NCI-H1694 treated with DMSO at 0.1 percent for 48 hours (cell line): ENCODE measurements around the gene MRPL48.
"Not testable (repeated sequence)": the region's sequence is repeated elsewhere in the genome, so short reads cannot be mapped to it uniquely, and the experiment has no call there.

Source experiments
- DNase-seq: peaks from one replicate; lab custom pipeline; 2025; lab: John Stamatoyannopoulos, UW

MRPL48 gene

GRCh38 chr11:73839123-73839457 lies 51.4 kb downstream of the MRPL48 start:
- no peak for DNase-seq

DNA sequence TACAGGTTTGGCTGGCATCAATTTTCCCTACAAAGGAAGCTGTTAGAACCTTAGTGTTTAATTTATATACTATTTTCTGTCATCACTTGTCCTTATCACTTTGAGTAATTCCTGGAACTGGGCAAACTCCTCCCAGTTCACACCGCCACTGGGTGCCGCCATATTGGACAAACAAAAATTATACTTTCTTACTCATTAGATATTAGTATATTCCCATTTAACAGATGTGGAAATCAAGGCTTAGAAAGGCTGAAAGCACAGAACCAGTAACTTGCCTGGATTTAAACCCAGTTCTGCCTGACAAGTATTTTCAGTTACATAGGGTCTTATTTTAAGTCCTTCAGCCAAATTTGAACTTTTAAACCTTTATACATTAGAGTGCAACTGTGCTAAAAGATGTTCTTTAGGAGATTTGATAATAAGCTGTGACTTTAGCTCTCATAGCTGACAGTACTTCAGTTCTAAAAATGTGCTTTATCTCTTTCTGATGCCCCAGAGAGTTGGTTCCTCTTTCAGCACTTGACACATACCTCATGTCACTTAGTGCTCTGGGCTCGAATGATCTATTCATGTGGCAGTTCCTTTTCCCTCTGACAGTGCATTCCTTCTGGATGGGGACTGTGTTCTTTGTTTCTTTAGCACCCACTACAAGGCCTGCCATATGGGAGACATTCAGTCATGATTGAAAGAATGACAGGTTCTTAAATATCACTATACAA lies 63.5 kb downstream of the MRPL48 start:
- no peak for DNase-seq

DNA sequence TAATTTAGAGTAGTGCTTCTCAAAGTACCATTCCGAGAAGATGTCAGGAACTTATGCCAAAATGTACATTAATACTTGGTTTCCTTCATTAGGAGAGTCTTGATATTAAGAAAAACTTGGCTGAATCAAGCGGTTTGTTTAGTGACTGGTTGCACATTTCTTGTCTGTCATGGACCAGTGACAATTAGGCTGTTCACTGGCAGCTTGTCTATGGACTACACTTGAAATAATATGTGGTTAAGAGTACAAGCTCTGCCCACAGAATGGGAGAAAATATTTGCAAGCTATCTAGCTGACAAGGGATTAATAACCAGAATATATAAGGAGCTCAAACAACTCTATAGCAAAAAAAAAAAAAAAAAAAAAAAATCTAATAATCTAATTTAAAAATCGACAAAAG lies 64.4 kb downstream of the MRPL48 start:
- no peak for DNase-seq

- no peak for DNase-seq
Measured at GRCh38 chr11:73854680-73855079, 67.0 kb downstream of the MRPL48 start.

DNA sequence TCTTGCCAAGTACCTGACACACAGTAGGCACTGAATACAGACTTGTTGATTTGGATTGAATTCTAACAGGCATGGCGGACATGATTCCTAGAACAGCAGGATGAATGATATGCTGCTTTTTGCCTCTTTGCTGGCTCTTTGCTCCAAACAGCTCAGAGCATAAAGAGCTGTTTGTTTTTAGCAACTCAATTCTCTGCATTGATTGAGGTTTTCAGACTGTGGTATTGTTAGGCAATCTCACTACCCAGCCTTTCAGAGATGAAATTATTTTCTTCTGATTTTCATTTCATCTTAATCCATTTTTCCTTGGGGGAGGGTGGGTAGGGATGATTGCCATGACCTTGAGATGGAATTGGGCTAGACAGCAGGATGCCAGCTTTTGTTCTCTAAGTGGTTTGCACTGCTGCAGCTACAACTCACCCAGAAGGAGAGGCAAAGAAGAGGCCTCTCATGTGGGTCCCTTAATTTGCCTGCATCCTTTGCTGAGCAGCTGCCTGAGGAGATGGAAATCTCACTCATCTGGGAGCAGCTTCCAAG lies 68.4 kb downstream of the MRPL48 start:
- DNase-seq, result no peak

DNA sequence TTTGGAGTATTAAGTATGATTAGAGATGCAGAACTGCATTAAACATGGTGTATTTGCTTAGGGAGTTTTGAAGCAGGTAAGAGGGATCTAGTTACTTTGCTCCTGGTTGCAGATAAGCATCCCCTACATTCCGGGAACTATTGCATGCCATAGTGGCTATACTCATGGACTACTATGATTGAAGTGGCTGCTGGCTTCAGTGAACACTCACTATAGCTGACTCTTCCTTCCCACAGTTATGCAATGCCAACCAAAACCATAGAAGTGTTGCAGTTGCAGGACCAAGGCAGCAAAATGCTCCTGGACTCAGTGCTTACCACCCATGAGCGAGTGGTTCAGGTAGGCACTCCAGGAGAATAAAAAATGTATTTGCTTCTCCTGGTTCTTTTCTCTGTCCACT lies 72.0 kb downstream of the MRPL48 start:
- DNase-seq, result no peak

GRCh38 chr11:73860202-73860601 lies 72.5 kb downstream of the MRPL48 start:
- DNase-seq, result no peak

- no peak for DNase-seq
Measured at GRCh38 chr11:73862986-73863385, 75.3 kb downstream of the MRPL48 start.

- DNase-seq, result no peak
Measured at GRCh38 chr11:73866095-73866579, 78.5 kb downstream of the MRPL48 start.

DNA sequence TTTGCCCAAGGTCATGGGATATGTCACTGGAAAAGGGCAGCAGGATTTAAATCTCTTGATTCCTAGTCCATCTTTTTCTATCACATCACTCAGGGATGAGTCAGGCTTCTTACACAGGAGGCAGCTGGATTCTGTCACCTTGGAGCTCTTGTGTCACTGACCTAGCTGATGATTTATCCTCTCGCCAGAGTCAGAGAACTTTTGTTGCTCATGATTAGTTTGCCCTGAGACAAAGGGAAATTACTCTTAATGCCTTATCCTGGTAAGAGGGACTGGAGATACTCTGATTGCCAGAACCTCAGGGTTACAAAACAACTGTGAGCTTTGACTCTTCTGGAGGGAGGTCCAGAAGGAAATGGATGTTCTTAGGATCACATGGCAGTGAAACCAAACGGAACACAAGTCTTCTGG lies 78.9 kb downstream of the MRPL48 start:
- no peak for DNase-seq

DNA sequence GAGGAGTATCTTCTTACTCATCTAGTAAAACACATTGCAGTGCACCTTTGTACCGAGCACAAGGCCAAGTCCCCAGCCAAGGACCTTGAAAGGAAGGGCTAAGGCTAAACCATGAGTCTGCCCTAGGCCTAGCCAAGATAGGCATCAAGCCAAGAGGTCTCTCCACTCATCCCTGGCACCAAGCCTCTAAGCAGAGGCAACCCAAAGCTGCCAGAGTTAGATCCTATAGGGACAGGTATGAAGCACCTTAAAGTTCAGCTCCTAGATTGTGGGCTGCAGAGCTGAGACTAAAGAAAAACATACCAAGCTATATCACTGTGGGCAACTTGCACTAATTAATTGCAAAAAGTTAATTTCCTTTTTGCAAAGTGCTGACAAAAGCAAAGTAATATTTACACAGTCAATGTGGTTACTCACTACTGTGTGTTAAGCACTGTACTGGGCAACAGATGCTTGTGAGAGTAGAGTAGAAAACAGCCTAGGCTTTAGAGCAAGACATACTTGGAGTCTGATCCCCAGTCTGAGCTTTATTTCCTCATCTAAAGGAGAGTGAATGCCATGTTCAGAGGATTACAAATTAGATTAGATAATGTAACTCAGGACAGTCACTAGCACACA lies 81.8 kb downstream of the MRPL48 start:
- no peak for DNase-seq

- DNase-seq, result no peak
Measured at GRCh38 chr11:73870261-73870660, 82.6 kb downstream of the MRPL48 start.

DNA sequence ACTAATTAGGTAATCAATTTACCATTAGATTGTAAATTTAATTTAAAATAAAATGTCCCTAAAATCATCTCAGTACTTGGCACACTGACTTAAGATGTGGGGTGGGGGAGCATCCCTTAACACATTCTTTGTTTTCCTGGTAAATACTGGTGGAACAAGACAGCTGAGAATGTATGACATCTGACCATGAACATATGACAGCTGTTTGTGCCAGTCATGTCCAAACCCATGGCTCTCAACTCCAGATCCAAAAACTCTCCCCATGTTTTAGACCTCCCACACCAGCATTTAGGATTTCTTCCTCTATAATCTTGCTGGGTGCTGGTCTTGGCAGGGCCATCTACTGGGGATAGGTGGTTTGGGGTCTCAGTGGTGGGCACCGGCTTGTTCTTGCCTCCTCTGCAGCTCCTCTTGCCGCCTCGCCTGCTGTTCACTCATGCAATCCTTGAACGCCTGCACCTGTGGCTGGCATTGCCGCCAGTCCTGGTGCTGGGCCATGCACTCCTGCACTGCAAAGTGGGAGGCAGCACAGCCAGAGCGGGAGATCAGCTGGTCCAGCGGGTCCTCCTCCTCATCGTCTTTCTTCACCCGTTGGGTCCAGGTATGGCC lies 85.2 kb downstream of the MRPL48 start:
- DNase-seq, result no peak

- DNase-seq, result no peak
Measured at GRCh38 chr11:73875380-73875779, 87.7 kb downstream of the MRPL48 start.

DNA sequence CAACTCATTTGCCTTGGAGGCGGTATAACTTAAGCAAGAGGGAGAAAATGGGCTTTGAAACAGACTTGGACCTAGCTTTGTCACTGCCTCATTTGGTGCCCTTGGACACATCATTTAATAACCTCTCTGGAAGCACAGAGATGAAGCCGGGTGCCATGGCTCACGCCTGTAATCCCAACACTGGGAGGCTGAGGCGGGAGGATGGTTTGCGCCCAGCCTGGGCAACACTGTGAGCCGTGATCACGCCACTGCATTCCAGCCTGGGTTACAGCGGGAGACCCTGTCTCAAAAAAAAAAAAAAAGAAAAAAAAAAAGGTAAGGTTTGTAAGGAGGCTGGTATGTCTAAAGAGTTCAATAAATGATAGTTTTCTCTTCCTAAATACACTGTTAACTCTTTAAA lies 88.2 kb downstream of the MRPL48 start:
- DNase-seq, result no peak

DNA sequence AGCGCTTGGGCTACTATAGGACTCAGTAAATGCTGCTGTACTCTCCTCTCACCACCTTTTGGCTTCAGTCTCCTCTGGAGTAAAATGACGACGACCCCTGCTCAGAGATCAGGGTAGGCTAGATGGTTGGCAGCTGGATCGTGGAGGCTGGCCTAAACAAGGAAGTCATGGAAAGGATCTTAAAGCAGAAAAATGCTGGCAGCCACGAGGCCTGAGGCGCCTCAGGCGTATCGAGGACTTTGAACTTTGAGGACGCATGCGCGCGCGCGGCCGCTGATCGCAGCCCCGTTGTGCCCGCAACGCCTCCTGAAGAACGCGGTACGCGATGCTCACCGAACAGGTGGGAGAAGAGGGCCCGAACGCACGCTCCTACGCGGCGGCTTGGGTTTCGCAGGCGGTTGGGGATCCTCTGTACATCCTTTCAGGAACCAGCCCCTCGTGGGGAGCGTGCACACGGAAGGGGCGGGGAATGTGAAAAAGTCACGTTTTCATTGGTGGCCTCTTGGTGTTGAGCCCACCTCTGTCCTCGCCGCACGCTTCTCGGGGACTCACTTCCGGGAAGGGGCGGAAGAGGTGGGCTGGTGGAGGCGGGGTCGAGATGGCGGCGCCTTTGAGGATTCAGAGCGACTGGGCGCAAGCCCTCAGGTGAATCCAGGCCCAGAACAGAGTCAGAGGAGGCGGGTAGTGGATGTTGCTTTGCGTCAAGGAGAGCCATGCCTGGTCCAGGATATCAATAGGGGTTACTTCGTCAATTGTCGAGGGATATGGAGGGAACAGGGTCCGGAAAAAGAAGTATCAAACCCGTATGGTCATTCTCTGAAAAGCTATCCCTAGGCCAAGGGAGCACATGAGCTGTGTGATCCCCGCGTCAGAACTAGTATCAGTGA lies 89.0 kb downstream of the MRPL48 start, which contains the start of the genes COA4 and PAAF1:
Gene COA4 (minus strand): TSS at position 423 of the 887 bp plus-strand sequence. CDS start 3,468 bp downstream, outside the sequence.
Gene PAAF1 (plus strand): TSS at position 576 of the 887 bp plus-strand sequence. CDS start 23 bp downstream, at position 599.
- DNase-seq, result peak; percentile 87

DNA sequence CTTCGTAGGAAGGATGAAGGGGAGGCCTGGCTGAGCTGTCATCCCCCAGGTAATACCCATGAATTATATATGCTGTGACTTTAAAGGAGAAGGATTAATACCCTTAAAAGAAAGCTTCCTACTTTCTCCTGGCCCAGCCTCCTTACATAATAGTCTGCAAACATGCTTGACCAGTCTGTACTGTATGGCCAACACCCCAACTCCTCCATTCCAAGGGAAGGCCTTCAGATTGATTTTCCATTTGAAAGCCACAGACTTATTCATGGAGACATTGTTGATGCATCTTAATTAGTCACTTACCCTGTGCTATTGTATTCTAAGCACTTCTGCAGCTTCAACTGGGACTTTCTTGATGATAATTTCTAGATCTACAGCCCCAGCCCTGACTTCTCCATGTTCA lies 91.1 kb downstream of the MRPL48 start:
- no peak for DNase-seq

DNA sequence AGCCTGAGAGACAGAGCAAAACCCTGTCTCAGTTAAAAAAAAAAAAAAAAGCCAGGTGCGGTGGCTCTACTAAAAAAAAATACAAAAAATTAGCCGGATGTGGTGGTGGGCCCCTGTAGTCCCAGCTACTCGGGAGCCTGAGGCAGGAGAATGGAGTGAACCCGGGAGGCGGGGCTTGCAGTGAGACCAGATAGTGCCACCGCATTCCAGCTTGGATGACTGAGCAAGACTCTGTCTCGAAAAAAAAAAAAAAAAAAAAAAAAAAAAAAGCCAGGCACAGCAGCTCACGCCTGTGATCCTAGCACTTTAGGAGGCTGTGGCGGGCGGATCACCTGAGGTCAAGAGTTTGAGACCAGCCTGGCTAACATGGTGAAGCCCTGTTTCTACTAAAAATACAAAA lies 92.8 kb downstream of the MRPL48 start:
- DNase-seq, result not testable (repeated sequence)

DNA sequence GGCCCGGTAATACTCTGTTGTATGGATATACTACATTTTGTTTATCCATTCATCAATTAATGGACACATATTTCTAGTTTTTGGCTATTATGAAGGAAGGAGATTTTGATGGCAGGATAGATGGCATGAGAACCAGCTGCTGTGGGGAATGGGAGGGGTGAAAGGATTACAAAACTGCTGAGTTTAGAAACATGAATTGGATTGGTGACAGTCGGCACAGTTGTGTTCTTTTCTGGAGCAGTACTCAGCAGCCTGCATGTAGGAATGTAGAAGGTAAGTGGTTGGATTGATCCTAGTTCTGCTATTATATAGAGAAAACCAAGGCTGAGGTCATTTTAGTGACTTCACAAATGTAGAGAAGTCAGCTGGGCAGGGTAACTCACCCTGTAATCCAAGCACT lies 96.2 kb downstream of the MRPL48 start:
- DNase-seq, result no peak

- DNase-seq, result no peak
Measured at GRCh38 chr11:73888244-73888643, 100.6 kb downstream of the MRPL48 start.

GRCh38 chr11:73889019-73889418 lies 101.3 kb downstream of the MRPL48 start:
- DNase-seq, result no peak

- no peak for DNase-seq
Measured at GRCh38 chr11:73889536-73889935, 101.9 kb downstream of the MRPL48 start.
